GM18499 (cell line): ENCODE results near the gene PDE4A.
"Not testable (repeated sequence)": the region's sequence is repeated elsewhere in the genome, so short reads cannot be mapped to it uniquely, and the experiment has no call there.

Experiments used
- ATAC-seq: cut with Tn5 transposase; IDR thresholded peaks from one replicate; pipeline ENCODE4 v1.9.1; 2021; ENCODE audit warnings: moderate number of reproducible peaks; ENCODE audit not compliant: insufficient read depth, unreplicated experiment

The PDE4A gene

GRCh38 chr19:10422846-10423245 is 2.5 kb downstream of the PDE4A start:
- no peak for ATAC-seq

GRCh38 chr19:10424011-10424637 is 3.8 kb downstream of the PDE4A start:
- ATAC-seq, result no peak

GRCh38 chr19:10427169-10427568 is 6.8 kb downstream of the PDE4A start:
- no peak for ATAC-seq

- no peak for ATAC-seq
These were observed 8.7 kb downstream of the PDE4A start for GRCh38 chr19:10428996-10429381.

- ATAC-seq, result no peak
These were observed 10.3 kb downstream of the PDE4A start for GRCh38 chr19:10430505-10431253.

GRCh38 chr19:10431254-10431942 is 11.1 kb downstream of the PDE4A start:
- no peak for ATAC-seq

GRCh38 chr19:10431943-10432735 is 11.8 kb downstream of the PDE4A start:
- ATAC-seq, result no peak

GRCh38 chr19:10432736-10433130 is 12.4 kb downstream of the PDE4A start:
- ATAC-seq, result no peak

GRCh38 chr19:10433131-10433536 is 12.8 kb downstream of the PDE4A start:
- no peak for ATAC-seq

GRCh38 chr19:10439588-10439987 is 19.2 kb downstream of the PDE4A start:
- ATAC-seq, result no peak

- ATAC-seq, result no peak
These were observed 22.4 kb downstream of the PDE4A start for GRCh38 chr19:10442698-10443097.

- no peak for ATAC-seq
These were observed 28.7 kb downstream of the PDE4A start for GRCh38 chr19:10449037-10449436.

- ATAC-seq, result no peak
These were observed 30.0 kb downstream of the PDE4A start for GRCh38 chr19:10450191-10450852.

GRCh38 chr19:10450853-10451609 is 30.7 kb downstream of the PDE4A start:
- no peak for ATAC-seq

- no peak for ATAC-seq
These were observed 32.6 kb downstream of the PDE4A start for GRCh38 chr19:10452726-10453618.

- no peak for ATAC-seq
These were observed 33.5 kb downstream of the PDE4A start for GRCh38 chr19:10453852-10454251.

GRCh38 chr19:10454267-10454666 is 33.9 kb downstream of the PDE4A start:
- ATAC-seq, result no peak

- not testable (repeated sequence) for ATAC-seq
These were observed 38.4 kb downstream of the PDE4A start for GRCh38 chr19:10458733-10459132.

GRCh38 chr19:10460714-10461046 is 40.3 kb downstream of the PDE4A start:
- ATAC-seq, result no peak
